GM18498 (cell line): Measurements from ENCODE around the gene MKS1.

Source experiments
- ATAC-seq: cut with Tn5 transposase; IDR thresholded peaks from one replicate; pipeline ENCODE4 v1.9.1; 2021; ENCODE audit warnings: mild to moderate bottlenecking, moderate library complexity; ENCODE audit not compliant: unreplicated experiment

Gene MKS1

DNA sequence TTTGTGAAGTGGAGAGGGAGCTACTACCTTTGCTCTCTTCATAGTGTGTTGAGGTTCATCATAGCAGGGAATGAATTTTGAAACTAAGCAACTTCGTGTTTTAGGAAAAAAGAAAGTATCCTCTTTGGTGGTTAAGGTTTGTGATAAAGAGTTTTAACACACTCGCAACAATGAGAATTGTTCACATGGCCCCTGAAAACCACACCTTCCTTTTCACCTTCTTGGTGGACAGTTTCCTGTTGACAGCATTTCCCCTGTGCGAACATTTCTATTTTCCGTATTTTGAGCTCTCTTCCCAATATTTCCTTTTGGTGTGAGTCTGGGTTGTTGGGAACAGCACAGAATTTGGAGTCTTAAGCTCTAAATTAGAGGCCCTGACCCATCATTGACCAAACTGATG, 48.4 kb downstream of the MKS1 start:
- no peak for ATAC-seq

DNA sequence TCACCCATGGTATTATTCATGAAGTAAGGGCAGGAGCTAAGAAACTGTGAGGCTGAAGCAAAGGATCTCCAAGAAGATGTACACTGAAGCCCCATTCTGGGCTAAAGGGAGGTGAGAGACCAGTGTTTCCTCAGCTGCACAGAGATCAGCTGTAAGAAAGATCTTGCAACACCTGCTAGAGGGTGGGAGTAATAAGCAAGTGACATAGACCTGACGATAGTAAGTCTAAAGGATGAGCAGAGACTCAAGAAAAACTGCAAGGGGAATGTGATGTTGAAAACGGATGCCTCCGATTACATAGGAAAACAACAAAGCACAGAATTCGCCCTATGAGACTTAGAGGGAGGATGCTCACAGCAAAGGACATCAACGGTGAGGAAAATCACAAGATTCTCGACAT, 52.4 kb downstream of the MKS1 start, which contains the start of gene OR4D2:
Gene OR4D2, plus strand, starts transcription at position 301 of the 400 bp plus-strand sequence. CDS start 2,674 bp downstream, outside the sequence.
- no peak for ATAC-seq

DNA sequence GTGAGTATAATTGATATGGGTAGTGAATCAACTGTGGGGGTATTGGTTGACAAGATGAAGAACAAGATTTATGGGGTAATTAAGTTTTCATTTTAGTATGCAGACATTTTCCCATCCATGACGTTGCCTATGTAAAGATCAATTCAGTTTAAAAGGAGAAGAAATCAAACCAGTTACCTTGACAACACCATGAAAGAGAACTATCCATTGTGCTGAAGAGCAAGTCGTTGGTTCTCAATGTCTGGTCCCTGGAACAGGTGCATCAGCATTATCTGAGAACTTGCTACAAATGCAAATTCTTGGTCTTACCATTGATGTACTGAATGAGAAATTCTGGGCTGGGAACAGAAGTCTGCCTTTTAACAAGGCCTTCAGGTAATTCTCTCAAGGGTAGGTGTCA, 53.1 kb downstream of the MKS1 start:
- no peak for ATAC-seq

DNA sequence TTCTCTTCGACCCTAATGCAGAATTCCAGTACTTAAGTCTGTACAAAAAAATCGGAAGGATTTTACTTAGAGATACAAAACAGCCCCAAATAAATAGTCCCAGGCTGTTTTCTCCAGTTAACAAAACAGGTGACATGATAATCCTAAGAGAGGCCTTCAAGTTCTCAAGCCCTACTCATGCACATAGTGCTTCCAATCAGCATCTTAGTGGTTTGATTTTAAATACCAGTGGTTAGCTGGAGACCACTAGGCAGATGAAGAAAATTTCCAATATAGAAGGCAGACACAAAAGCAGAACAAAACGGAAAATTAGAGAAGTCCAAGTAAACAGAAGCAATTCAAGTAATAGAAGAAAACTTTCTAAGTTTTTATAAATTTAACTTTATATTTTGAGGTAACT, 57.5 kb downstream of the MKS1 start:
- ATAC-seq: no peak

DNA sequence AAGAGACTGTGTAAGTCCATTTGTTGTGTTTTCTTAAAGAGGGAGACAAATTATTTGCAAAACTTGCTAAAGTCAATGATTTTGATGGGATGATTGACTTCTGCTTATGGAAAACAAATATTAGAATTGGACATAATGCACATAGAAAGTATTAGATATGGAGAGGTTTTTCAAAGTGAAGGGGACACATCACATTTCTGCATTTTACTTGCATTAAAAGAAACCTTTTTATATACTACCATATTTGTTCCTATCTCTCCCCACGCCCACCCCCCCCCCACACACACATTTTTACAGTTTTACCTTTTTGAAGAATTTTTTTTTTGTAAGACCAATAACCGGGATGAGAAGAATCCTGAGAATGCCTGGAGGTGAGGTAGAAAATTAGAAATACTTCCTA, 60.9 kb downstream of the MKS1 start:
- no peak for ATAC-seq

DNA sequence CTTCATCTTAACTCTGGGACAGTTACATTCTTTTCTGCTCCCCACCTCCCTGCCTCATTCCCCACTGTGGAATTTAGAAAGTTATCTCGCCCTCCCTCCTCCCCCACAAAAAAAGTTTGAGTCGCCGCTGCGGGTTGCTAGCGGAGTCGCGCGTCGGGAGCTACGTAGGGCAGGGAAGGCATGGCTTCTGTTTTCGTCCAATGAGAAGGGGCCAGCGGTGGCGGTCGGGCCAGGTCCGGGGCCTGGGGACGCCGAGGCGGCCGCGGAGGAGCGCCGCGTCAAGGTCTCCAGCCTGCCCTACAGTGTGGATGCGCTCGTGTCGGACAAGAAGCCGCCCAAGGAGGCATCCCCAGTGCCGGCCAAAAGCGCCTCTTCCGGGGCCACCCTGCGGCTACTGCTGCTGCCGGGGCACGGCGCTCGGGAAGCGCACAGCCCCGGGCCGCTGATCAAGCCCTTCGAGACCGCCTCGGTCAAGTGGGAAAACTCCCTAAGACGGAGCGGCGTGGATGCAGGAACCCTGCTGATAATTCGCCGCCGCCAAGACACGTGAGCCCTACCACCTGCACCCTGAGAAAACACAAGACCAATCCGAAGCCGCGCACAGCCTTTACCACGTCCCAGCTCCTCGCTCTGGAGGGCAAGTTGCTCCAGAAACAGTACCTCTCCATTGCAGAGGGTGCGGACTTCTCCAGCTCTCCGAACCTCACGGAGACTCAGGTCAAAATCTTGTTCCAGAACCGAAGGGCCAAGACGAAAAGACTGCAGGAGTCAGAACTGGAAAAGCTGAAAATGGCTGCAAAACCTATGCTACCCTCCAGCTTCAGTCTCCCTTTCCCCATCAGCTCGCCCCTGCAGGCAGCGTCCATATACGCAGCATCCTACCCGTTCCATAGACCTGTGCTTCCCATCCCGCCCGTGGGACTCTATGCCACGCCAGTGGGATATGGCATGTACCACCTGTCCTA, 61.9 kb downstream of the MKS1 start:
- ATAC-seq: no peak
